ENCODE measurements around the gene GFI1B.

GFI1B gene

GRCh38 chr9:133004091-133004998 is 25.9 kb downstream of the GFI1B start:
- no peaks in the 10 kb centered on the region for H3K36me3 ChIP-seq
- no peak for TF ChIP-seq CTCF (IDR thresholded peaks at IDR 0.05; ENCODE audit: low read depth, low read length)
- no peaks in the 10 kb centered on the region; the same call in 1 of the 2 replicates for H3K4me1 ChIP-seq
- no peak for DNase-seq
- H3K27me3 ChIP-seq: peaks cover 29% of the 10 kb centered on the region
- H3K9me3 ChIP-seq: no peaks in the 10 kb centered on the region
- no peak overlapping the region for H3K4me3 ChIP-seq (ENCODE audit: low read depth, low read length)

DNA sequence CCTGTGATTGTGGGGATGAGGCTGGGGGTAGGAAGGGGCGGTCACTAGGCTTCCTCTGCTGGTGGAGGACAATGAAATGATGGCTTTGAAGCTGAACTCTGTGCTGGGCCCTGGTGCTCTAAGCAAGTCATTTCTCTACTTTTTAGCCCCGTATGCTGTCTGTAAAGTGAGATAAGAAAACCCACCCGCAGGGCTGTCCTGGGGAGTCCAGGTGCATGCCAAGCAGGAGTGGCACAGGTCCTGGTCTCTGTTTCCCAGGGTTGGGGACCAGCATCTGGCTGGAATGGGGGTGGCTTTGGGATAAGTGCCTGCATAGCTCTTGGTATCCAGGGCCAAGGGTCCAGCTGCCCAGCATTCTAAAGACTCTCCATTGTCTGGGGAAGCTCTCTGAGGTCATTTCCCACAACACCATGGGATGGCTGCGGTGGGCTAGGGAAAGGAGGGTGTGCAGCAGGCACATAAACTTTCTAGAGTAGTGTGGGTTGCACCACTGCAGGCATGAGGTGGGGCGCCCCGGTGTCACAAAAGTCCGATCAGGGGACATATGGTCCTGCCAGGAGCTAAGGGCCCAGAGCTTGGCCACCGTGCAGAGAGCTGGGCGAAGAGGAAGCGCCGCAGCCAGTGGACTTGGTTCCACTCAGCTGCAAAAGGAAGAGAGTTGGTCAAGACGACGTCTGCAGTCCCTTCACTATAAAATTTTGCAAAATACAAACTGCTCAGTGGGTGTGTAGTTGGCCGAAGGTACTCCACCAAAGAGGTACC is 26.7 kb downstream of the GFI1B start:
- no peak for TF ChIP-seq CTCF (IDR thresholded peaks at IDR 0.05; ENCODE audit: low read depth, low read length)
- H3K9me3 ChIP-seq: no peaks in the 10 kb centered on the region
- no peak overlapping the region for H3K4me3 ChIP-seq (ENCODE audit: low read depth, low read length)
- DNase-seq: no peak
- H3K4me1 ChIP-seq: no peaks in the 10 kb centered on the region; the same call in 1 of the 2 replicates
- peaks cover 21% of the 10 kb centered on the region for H3K27me3 ChIP-seq
- no peaks in the 10 kb centered on the region for H3K36me3 ChIP-seq

- TF ChIP-seq CTCF (IDR thresholded peaks at IDR 0.05; ENCODE audit: low read depth, low read length): no peak
- H3K27me3 ChIP-seq: peaks cover 14% of the 10 kb centered on the region
Measured at GRCh38 chr9:133005957-133006356, 27.5 kb downstream of the GFI1B start.

DNA sequence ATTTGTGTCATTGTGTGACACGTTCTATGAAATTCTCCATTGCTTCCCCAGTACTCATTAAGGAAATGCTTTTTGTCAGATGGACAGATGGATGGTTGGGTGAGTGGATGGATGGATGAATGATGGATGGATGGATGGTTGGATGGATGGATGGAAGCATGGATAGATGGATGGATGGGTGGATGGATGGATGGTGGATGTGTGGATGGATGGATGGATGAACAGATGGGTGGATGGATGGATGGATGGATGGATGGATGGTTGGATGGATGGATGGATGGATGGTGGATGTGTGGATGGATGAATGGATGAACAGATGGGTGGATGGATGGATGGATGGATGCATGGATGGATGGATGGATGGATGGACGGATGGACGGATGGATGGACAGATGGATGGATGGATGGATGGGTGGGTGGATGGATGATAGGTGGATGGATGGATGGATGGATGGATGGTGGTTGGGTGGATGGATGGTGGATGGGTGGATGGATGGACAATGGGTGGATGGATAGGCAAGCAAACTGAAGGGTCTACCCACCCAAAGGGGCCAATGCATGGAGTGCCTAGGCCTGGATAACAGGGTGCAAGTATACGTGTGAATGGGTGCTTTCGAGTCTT is 28.3 kb downstream of the GFI1B start:
- Histone ChIP-seq H3K36me3 (no peaks in the 10 kb centered on the region), H3K9me3 (no peaks in the 10 kb centered on the region), H3K4me3 (ENCODE audit: low read depth, low read length) (no peak overlapping the region), H3K27me3 (peaks cover 11% of the 10 kb centered on the region; the same call in 1 of the 2 replicates), H3K4me1 (no peaks in the 10 kb centered on the region; the same call in 1 of the 2 replicates)
- no peak for TF ChIP-seq CTCF (IDR thresholded peaks at IDR 0.05; ENCODE audit: low read depth, low read length)
- no peak for DNase-seq

More at GRCh38 chr9:133005957-133006356, 27.5 kb downstream of the GFI1B start:
- H3K4me1 ChIP-seq: no peaks in the 10 kb centered on the region; the same call in 1 of the 2 replicates
- no peaks in the 10 kb centered on the region for H3K9me3 ChIP-seq
- H3K36me3 ChIP-seq: no peaks in the 10 kb centered on the region
- H3K4me3 ChIP-seq (ENCODE audit: low read depth, low read length): no peak overlapping the region
- no peak for DNase-seq

DNA sequence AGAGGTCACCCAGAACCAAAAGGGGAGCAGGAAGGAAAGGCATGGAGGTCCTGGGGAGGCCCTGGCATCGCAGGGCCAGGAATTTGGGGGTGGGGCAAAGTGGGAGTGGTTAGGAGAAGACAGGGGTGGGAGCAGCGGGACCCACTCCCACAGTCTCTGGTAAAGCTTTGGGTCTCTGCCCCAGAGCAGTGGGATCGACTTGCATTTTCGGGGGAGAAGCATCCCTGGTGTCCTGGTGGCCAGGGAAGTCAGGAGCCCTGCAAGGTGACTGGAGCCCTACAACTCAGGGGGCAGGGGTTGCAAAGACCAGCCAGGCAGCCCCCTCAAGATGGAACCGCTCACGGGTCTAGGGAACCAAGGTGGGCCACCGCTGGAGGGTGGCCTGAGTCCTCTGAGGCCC is 29.9 kb downstream of the GFI1B start:
- no peaks in the 10 kb centered on the region for H3K36me3 ChIP-seq
- no peaks in the 10 kb centered on the region; the same call in 1 of the 2 replicates for H3K4me1 ChIP-seq
- H3K4me3 ChIP-seq (ENCODE audit: low read depth, low read length): no peak overlapping the region
- no peak for DNase-seq
- no peak for TF ChIP-seq CTCF (IDR thresholded peaks at IDR 0.05; ENCODE audit: low read depth, low read length)
- H3K27me3 ChIP-seq: peaks cover 17% of the 10 kb centered on the region; the same call in 1 of the 2 replicates
- H3K9me3 ChIP-seq: no peaks in the 10 kb centered on the region
